Measurements from ENCODE around the gene HIRA. TPM values are rescaled to one million over a fixed set of nuclear protein-coding genes. Genes with fewer than 3 reads are reported as not detected.

HIRA gene
- total and polyA plus RNA-seq, 9 of the 15 experiments (the other 6 are each of a cell fraction or from before 2014, with no cell fraction given): 0.96 to 132 (median 58.4) TPM

DNA sequence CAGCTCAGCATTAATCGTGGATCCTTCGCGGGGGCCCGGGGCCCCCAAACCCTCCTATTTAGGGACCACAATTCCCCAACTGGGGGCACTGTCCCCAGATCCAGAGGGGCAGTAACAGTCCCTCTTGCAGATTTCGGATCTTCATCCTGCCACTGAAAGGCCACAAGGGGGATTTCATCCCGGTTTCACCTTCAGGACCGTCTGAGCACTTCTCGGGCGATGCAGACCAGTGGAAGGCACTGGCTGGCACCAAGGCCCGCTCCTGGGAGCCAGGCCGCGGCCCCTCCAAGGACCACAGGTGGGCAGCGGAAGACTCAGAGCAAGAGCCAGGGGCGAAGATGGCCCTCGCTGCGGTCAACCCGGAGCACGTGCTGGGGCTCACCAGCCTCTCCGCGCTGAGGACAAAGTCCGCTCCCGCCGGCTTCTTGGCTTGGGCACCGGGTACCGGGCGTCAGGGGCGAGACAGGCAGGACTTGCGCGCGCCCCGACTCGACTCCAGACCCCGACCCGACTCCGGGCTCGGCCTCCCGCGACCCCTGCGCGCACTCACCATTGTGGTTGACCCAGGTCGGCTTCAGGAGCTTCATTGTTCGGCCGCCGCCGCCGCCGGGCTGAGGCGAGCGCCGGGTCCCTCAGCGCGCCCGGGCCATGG is 517 bp downstream of the HIRA start (continued):
- TF ChIP-seq ATF1 (CRISPR knock-in tag; IDR thresholded peaks at IDR 0.05) (no peak), ATF1 (tag; IDR thresholded peaks at IDR 0.05) (peak; percentile 67; the same call in 1 of the 2 replicates), RAD21 (CRISPR knock-in tag; conservative IDR thresholded peaks at IDR 0.05 in 1 of 2, IDR thresholded peaks at IDR 0.05 in 1 of 2) (peak in 1 of 2 experiments; percentile 34; a peak in 3 of 4 replicates), NFIX (CRISPR knock-in tag; IDR thresholded peaks at IDR 0.05; ENCODE audit: low read depth) (no peak), ARID2 (IDR thresholded peaks at IDR 0.05) (no peak), SRSF1 (IDR thresholded peaks at IDR 0.05; ENCODE audit: low read depth, low read length) (no peak), ZFPM2 (CRISPR knock-in tag; IDR thresholded peaks at IDR 0.05) (peak; percentile 70; the same call in 1 of the 2 replicates), CBX2 (IDR thresholded peaks at IDR 0.05; ENCODE audit: insufficient read depth, low read length, poor library complexity, severe bottlenecking) (no peak), MECOM (CRISPR knock-in tag; IDR thresholded peaks at IDR 0.05) (no peak)
- TF ChIP-seq, protein P1, sequence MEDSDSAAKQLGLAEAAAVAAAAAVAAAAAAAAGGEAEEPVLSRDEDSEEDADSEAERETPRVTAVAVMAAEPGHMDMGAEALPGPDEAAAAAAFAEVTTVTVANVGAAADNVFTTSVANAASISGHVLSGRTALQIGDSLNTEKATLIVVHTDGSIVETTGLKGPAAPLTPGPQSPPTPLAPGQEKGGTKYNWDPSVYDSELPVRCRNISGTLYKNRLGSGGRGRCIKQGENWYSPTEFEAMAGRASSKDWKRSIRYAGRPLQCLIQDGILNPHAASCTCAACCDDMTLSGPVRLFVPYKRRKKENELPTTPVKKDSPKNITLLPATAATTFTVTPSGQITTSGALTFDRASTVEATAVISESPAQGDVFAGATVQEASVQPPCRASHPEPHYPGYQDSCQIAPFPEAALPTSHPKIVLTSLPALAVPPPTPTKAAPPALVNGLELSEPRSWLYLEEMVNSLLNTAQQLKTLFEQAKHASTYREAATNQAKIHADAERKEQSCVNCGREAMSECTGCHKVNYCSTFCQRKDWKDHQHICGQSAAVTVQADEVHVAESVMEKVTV (CRISPR knock-in tag; IDR thresholded peaks at IDR 0.05): no peak
- TF ChIP-seq, protein P2, sequence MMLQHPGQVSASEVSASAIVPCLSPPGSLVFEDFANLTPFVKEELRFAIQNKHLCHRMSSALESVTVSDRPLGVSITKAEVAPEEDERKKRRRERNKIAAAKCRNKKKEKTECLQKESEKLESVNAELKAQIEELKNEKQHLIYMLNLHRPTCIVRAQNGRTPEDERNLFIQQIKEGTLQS (IDR thresholded peaks at IDR 0.05): no peak
- TF ChIP-seq, protein P2 (CRISPR knock-in tag; conservative IDR thresholded peaks at IDR 0.05): peak; percentile 72; the same call in 1 of the 2 replicates
- TF ChIP-seq, protein P3, sequence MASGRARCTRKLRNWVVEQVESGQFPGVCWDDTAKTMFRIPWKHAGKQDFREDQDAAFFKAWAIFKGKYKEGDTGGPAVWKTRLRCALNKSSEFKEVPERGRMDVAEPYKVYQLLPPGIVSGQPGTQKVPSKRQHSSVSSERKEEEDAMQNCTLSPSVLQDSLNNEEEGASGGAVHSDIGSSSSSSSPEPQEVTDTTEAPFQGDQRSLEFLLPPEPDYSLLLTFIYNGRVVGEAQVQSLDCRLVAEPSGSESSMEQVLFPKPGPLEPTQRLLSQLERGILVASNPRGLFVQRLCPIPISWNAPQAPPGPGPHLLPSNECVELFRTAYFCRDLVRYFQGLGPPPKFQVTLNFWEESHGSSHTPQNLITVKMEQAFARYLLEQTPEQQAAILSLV (tag; IDR thresholded peaks at IDR 0.05): peak; percentile 61
- TF ChIP-seq, protein P4, sequence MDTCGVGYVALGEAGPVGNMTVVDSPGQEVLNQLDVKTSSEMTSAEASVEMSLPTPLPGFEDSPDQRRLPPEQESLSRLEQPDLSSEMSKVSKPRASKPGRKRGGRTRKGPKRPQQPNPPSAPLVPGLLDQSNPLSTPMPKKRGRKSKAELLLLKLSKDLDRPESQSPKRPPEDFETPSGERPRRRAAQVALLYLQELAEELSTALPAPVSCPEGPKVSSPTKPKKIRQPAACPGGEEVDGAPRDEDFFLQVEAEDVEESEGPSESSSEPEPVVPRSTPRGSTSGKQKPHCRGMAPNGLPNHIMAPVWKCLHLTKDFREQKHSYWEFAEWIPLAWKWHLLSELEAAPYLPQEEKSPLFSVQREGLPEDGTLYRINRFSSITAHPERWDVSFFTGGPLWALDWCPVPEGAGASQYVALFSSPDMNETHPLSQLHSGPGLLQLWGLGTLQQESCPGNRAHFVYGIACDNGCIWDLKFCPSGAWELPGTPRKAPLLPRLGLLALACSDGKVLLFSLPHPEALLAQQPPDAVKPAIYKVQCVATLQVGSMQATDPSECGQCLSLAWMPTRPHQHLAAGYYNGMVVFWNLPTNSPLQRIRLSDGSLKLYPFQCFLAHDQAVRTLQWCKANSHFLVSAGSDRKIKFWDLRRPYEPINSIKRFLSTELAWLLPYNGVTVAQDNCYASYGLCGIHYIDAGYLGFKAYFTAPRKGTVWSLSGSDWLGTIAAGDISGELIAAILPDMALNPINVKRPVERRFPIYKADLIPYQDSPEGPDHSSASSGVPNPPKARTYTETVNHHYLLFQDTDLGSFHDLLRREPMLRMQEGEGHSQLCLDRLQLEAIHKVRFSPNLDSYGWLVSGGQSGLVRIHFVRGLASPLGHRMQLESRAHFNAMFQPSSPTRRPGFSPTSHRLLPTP (IDR thresholded peaks at IDR 0.05; ENCODE audit: borderline replicate concordance, extremely low read depth, insufficient read length): no peak
- TF ChIP-seq, protein P5, sequence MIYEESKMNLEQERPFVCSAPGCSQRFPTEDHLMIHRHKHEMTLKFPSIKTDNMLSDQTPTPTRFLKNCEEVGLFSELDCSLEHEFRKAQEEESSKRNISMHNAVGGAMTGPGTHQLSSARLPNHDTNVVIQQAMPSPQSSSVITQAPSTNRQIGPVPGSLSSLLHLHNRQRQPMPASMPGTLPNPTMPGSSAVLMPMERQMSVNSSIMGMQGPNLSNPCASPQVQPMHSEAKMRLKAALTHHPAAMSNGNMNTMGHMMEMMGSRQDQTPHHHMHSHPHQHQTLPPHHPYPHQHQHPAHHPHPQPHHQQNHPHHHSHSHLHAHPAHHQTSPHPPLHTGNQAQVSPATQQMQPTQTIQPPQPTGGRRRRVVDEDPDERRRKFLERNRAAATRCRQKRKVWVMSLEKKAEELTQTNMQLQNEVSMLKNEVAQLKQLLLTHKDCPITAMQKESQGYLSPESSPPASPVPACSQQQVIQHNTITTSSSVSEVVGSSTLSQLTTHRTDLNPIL (CRISPR knock-in tag; IDR thresholded peaks at IDR 0.05): no peak
- TF ChIP-seq, protein P6, sequence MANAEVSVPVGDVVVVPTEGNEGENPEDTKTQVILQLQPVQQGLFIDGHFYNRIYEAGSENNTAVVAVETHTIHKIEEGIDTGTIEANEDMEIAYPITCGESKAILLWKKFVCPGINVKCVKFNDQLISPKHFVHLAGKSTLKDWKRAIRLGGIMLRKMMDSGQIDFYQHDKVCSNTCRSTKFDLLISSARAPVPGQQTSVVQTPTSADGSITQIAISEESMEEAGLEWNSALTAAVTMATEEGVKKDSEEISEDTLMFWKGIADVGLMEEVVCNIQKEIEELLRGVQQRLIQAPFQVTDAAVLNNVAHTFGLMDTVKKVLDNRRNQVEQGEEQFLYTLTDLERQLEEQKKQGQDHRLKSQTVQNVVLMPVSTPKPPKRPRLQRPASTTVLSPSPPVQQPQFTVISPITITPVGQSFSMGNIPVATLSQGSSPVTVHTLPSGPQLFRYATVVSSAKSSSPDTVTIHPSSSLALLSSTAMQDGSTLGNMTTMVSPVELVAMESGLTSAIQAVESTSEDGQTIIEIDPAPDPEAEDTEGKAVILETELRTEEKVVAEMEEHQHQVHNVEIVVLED (CRISPR knock-in tag; IDR thresholded peaks at IDR 0.05): no peak
